Right cardiac atrium (tissue), 5 donors: ENCODE measurements around the gene RAET1G. TPM values are rescaled to one million over a fixed set of nuclear protein-coding genes. Genes with fewer than 3 reads are reported as not detected.

ENCODE experiments used
- ATAC-seq, 2 donors: fragments of 200-7000 bp; cut with Tn5 transposase; one replicate each; pipeline versions ENCODE4 v1.8.0 to v1.9.1; 2020; ENCODE audit warnings: moderate library complexity in 2 of 2, mild to moderate bottlenecking in 1 of 2
- DNase-seq, 3 donors: peaks; one replicate each; pipeline ENCODE4 v3.0.0-alpha.2; 2020
- H3K27ac ChIP-seq: one replicate; pipeline ENCODE4 v1.5.1; 2013; ENCODE audit warnings: mild to moderate bottlenecking, low read length, control low read depth, moderate library complexity
- H3K27me3 ChIP-seq: one replicate; pipeline ENCODE4 v1.6.1; 2013; ENCODE audit not compliant: control insufficient read depth, insufficient read depth
- H3K4me1 ChIP-seq: one replicate; pipeline ENCODE4 v1.6.1; 2013; ENCODE audit warnings: low read length; ENCODE audit not compliant: control insufficient read depth, insufficient read depth
- H3K4me3 ChIP-seq: one replicate; pipeline ENCODE4 v1.5.1; 2013; ENCODE audit warnings: low read length, control low read depth
- H3K9me3 ChIP-seq: one replicate; pipeline ENCODE4 v1.6.1; 2013; ENCODE audit warnings: low read length; ENCODE audit not compliant: control insufficient read depth
- WGBS: extraction: QIAGEN DNeasy Blood & Tissue Kit; methylation state at CpG from one replicate; pipeline ENCODE4 v1.1.7; 2013; 5-methylcytosine and 5-hydroxymethylcytosine counted together
- intact Hi-C, 4 donors: fragments of 100-400 bp; cut with DNase I; formaldehyde crosslinking; loops; one replicate each; pipeline versions ENCODE4 v1.11.0 to v1.14.0; 2022 to 2023
- polyA plus RNA-seq: library from polyadenylated mRNA; stranded (reverse); fragments of 200-250 nt; gene quantifications from one replicate; pipeline ENCODE4 v1.2.3, GENCODE V29; 2013
- total RNA-seq, 4 donors: library from RNA; stranded (reverse); fragmentation: NEBNext Ultra II Directional; extraction: Animal tissue kit (Norgen Biotek cat#: 25700); gene quantifications; one replicate each; pipeline ENCODE4 v1.2.1, GENCODE V29; 2021
- donor health status: healthy with polysubstance abuse.
- donor health status: DM: no; HTN: yes; CAD: no.
- donor health status: DM: no; HTN: no; CAD: no.
- donor health status: DM: no; HTN: yes; CAD: no; lungs with severe emphysema.
- donor health status: DM: yes; HTN: yes; CAD: no.

Gene RAET1G
- total and polyA plus RNA-seq, 5 donors, result 0.20 to 0.43 TPM; not detected in 3

GRCh38 chr6:149904661-149905370 lies 18.1 kb downstream of the RAET1G start:
- Histone ChIP-seq H3K27me3 (no peaks in the 10 kb centered on the region), H3K4me1 (peaks cover 3% of the 10 kb centered on the region), H3K4me3 (no peak overlapping the region), H3K27ac (no peak overlapping the region), H3K9me3 (no peaks in the 10 kb centered on the region)
- no peak for DNase-seq
- ATAC-seq, result peak; percentile 23 to 45
- intact Hi-C loops, result no loop called here
- WGBS, result 79% methylated on average over 13 of the region's 13 CpGs

- WGBS, result 78% methylated on average over 5 of the region's 5 CpGs
These were observed 18.8 kb downstream of the RAET1G start for GRCh38 chr6:149903938-149904611.

GRCh38 chr6:149901444-149902140 lies 21.3 kb downstream of the RAET1G start:
- H3K4me3 ChIP-seq, result no peak overlapping the region
- ATAC-seq (no peak), DNase-seq (no peak)
- 87% methylated on average over 6 of the region's 6 CpGs for WGBS
- intact Hi-C loops, result no loop called here
- no peaks in the 10 kb centered on the region for H3K27me3 ChIP-seq
- peaks cover 10% of the 10 kb centered on the region for H3K4me1 ChIP-seq
- no peaks in the 10 kb centered on the region for H3K9me3 ChIP-seq
- H3K27ac ChIP-seq, result no peak overlapping the region

More at GRCh38 chr6:149903938-149904611, 18.8 kb downstream of the RAET1G start:
- ATAC-seq, result no peak
- Histone ChIP-seq H3K9me3 (no peaks in the 10 kb centered on the region), H3K4me1 (peaks cover 3% of the 10 kb centered on the region), H3K27me3 (no peaks in the 10 kb centered on the region), H3K4me3 (no peak overlapping the region), H3K27ac (no peak overlapping the region)
- intact Hi-C loops, result no loop called here
- no peak for DNase-seq

GRCh38 chr6:149900620-149901443 lies 22.1 kb downstream of the RAET1G start:
- Histone ChIP-seq H3K27ac (no peak overlapping the region), H3K27me3 (no peaks in the 10 kb centered on the region), H3K4me3 (no peak overlapping the region), H3K9me3 (no peaks in the 10 kb centered on the region), H3K4me1 (peaks cover 14% of the 10 kb centered on the region)
- WGBS, result 81% methylated on average over 11 of the region's 11 CpGs
- ATAC-seq (peak in 1 of 2 donors; percentile 18), DNase-seq (peak in 1 of 3 donors; percentile 48)
- intact Hi-C loops, result no loop called here

- no peaks in the 10 kb centered on the region for H3K27me3 ChIP-seq
- intact Hi-C loops, result no loop called here
- WGBS, result 86% methylated on average over 7 of the region's 7 CpGs
- peaks cover 19% of the 10 kb centered on the region for H3K4me1 ChIP-seq
- no peak for ATAC-seq
- no peak for DNase-seq
- no peak overlapping the region for H3K4me3 ChIP-seq
- H3K9me3 ChIP-seq, result no peaks in the 10 kb centered on the region
- no peak overlapping the region for H3K27ac ChIP-seq
These were observed 22.8 kb downstream of the RAET1G start for GRCh38 chr6:149899926-149900619.

- Histone ChIP-seq H3K4me1 (peaks cover 22% of the 10 kb centered on the region), H3K9me3 (no peaks in the 10 kb centered on the region), H3K27ac (no peak overlapping the region), H3K27me3 (no peaks in the 10 kb centered on the region), H3K4me3 (no peak overlapping the region)
- intact Hi-C loops, result no loop called here
- ATAC-seq (no peak), DNase-seq (no peak)
- WGBS, result 84% methylated on average over 6 of the region's 6 CpGs
These were observed 23.4 kb downstream of the RAET1G start for GRCh38 chr6:149899486-149899885.

- H3K27me3 ChIP-seq, result no peaks in the 10 kb centered on the region
- intact Hi-C loops, result no loop called here
- ATAC-seq (no peak), DNase-seq (peak in 1 of 3 donors; percentile 16)
- no peak overlapping the region for H3K4me3 ChIP-seq
- no peaks in the 10 kb centered on the region for H3K9me3 ChIP-seq
- 96% methylated on average over 9 of the region's 9 CpGs for WGBS
- peaks cover 22% of the 10 kb centered on the region for H3K4me1 ChIP-seq
- H3K27ac ChIP-seq, result no peak overlapping the region
These were observed 24.0 kb downstream of the RAET1G start for GRCh38 chr6:149898966-149899365.

GRCh38 chr6:149897855-149898744 lies 24.8 kb downstream of the RAET1G start, which contains the start of gene RAET1E:
TSS of gene RAET1E (minus strand) at chr6:149898113. CDS start at chr6:149890901, 7,212 bp downstream.
- peak in 1 of 3 donors; percentile 45 for DNase-seq
- Histone ChIP-seq H3K27ac (peak within 1 kb of the TSS; percentile 66), H3K9me3 (no peaks in the 10 kb centered on the region), H3K27me3 (no peaks in the 10 kb centered on the region), H3K4me3 (no peak within 1 kb of the TSS), H3K4me1 (peaks cover 22% of the 10 kb centered on the region)
- 70% methylated on average over 17 of the region's 17 CpGs for WGBS
- intact Hi-C loops, result no loop called here
- no peak for ATAC-seq

- 47% methylated on average over 13 of the region's 13 CpGs for WGBS
- Histone ChIP-seq H3K9me3 (no peaks in the 10 kb centered on the region), H3K4me1 (peaks cover 22% of the 10 kb centered on the region), H3K27ac (peak overlapping the region; percentile 66), H3K4me3 (no peak overlapping the region), H3K27me3 (no peaks in the 10 kb centered on the region)
- DNase-seq, result peak; percentile 91 to 95 (median 91)
- intact Hi-C loops, result no loop called here
- ATAC-seq, result peak; percentile 88 to 90
These were observed 25.8 kb downstream of the RAET1G start for GRCh38 chr6:149897015-149897697.
